NCI-H2196 treated with DMSO at 0.1 percent for 48 hours (cell line): ENCODE measurements around the gene RPL22L1.
"Not testable (repeated sequence)": the region's sequence is repeated elsewhere in the genome, so short reads cannot be mapped to it uniquely, and the experiment has no call there.

Experiments used
- DNase-seq: peaks from one replicate; lab custom pipeline; 2025; ENCODE audit not compliant: unreplicated experiment; lab: John Stamatoyannopoulos, UW

RPL22L1 gene

DNA sequence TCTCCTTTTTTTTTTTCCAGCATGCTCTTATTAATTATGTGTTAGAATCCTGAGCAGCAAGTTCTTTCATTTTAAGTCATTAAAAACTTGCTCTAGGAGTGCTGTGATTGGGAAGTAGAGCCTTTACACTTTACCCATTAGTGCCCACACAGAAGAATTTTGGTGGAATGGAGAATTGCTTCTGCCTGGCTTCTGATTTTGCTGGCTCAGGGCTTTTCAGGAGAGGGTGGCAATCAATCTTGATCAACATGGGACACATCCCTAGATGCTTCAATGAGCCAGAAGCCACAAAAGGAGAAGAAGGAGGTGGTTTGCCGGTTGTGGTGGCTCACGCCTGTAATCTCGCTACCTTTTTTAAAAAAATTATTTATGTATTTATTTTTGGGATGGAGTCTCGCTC, 39.4 kb downstream of the RPL22L1 start:
- DNase-seq: no peak

DNA sequence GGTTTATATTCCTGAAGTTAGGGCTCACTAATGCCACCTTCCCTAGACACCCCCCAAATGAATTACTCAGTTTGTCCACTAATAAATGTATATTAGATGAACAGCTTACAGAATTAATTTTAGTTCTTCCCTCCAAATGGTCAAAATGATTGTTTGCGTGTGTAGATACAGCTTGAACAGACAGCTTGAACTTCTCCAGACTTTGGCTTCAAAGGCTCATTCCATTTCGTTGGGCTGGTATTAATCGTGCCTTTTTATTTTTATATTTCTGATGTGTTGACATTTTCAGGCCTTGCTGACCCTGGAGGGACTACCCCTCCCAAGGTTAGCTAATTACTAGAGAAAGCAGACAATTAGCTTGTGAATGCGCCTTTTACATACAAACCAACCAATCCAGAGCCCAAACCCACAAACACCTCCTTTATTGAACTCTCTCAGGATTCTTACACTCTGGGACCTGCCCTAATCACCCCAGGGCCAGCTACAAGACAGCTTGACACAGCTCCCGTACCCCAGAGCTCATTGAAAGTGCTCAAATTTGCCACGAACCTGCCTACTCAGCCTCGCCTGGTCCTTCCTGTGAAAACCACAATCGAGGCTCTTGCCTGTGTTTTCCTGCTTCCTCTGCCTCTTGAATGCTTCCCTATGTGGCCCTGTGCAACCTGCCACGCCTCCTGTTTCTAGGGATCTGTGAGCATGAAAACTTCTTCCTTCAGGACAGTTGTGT, 40.3 kb downstream of the RPL22L1 start:
- DNase-seq: no peak

DNA sequence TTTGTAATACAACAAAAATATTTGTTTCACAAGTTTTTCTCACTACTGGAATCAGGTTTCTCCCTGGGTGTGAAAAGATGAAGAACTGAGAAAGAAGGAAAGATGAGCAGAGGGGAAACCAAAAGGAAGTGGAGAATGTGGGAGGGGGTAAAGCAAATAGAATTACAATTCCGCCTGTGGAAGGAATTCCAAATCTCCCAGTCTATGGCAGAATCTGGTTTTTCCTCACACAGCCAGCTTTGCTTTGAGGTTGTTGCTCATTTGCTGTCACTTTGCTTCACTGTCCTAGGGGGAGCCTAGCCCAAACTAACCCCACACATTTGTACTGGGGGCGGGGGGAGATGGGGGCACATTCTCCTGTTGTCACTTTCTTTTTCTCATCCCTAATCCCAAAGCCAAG, 43.9 kb downstream of the RPL22L1 start:
- DNase-seq: no peak

DNA sequence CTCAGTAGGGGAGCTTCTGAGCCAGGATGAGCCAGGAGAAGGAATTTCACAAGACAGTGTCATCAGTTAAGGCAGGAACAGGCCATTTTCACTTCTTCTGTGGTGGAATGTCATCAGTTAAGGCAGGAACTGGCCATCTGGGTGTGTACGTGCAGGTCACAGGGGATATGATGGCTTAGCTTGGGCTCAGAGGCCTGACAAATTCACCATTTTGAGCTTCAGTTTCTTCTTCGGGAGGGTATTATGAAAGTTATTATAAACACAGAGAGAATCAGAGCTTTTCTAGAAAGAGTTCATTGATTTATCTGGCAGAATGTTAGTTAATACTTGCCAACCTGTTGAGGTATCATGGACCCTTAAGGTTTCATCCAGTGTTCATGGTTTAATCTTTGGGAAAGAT, 46.4 kb downstream of the RPL22L1 start:
- not testable (repeated sequence) for DNase-seq

DNA sequence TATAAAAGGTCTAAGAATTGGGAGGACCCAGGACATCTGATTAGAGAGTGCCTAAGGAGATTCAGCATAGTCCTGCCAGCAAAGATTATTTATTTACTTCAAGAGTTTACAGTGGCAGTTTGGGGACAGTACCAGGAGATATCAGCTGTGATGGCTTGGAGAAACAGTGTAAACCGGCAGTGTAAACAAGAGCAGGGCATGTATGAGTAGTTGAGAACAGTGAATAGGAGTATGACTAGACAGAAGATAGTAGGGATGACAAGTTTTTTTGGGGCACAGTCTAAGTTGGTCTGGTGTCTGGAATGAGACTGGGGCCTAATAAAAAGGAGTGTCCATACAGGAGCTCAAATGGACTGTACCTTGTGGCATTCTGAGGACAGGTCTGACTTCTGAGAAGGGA, 51.7 kb downstream of the RPL22L1 start:
- DNase-seq: not testable (repeated sequence)

DNA sequence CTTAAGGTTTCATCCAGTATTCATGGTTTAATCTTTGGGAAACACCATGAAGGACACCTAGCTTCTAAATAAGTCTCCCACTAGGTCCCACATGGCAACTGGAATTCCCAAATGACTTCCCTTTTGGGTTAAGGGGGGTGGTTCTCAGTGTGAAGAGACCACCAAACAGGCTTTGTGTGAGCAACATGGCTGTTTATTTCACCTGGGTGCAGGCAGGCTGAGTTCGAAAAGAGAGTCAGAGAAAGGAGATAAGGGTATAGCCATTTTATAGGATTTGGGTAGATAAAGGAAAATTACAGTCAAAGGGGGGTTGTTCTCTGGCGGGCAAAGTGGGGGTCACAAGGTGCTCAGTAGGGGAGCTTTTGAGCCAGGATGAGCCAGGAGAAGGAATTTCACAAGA, 52.5 kb downstream of the RPL22L1 start:
- not testable (repeated sequence) for DNase-seq

DNA sequence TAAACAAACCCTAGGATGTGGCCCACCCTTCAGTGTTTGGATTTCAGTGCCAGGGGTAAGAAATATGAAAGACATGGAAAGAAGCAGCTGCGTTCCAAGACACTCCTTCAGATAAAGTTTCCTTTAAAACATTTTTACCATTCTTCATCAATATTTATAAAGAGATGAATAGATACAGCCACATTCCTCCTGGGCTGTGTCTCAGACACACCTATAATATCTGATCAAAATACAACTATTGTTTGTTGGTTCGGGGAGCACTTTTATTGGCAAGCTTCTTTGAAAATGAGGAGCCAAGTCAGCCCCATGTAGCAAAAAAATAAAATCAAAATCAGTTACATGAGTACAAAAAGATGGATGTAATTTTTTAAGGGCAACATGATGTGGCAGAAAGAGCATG, 53.2 kb downstream of the RPL22L1 start:
- no peak for DNase-seq

DNA sequence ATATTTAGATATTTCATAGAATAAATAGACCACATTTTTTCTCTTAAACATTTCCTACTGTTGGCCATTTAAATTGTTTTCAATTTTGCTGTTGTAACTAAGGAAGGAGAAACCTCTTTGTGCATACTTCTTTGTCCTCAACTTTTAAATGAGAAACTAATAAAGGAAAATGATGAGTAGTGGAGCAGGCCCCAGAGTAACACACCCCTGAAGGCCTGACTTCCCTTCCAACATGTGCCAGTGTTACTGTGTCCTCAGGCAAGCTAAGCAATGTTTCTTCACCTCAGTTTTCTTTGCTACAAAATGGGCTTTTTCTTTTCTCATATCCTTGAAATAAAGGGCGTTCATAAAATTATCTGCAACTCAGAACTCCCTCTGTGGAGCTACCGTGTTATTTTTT, 53.7 kb downstream of the RPL22L1 start:
- no peak for DNase-seq

DNA sequence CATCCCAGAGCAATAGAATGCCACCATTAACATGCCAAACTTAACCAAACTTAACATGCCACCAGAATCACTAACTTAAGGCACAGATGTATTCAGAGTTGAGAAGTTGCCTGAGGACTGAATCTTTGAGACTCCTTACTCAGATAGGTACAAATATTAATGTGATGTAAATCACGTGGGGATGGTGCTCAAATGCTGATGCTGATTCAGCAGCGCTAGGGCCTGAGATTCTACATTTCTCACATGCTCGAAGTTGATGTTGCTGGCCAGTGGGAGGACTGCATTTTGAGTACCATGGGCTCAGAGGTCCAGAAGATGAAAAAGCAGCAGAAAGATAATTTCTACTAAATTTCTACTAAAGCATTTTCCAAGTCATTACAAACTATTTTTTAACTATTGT, 54.1 kb downstream of the RPL22L1 start:
- DNase-seq: no peak

DNA sequence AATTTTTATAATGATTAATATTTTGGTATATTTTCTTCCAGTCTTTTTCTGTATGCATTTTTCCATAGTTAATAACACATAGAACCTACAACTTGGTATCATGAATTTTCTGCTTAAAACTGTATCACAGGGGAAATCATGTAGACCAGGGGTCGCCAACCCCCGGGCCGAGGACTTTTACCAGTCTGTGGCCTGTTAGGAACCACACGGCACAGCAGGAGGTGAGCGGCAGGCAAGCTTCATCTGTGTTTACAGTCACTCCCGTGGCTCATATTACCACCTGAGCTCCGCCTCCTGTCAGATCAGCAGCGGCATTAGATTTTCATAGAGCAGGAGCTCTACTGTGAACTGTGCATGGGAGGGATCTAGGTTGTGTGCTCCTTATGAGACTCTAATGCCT, 54.7 kb downstream of the RPL22L1 start:
- DNase-seq: no peak
